BE2C (cell line): ENCODE data around the gene SLC30A9.

ENCODE experiments used
- DNase-seq: peaks from one replicate; pipeline ENCODE4 v3.0.0-alpha.2; 2020
- H3K27me3 ChIP-seq: fragments of 250-450 bp; sonication (Bioruptor Pico); 2 replicates; pipeline ENCODE4 v1.5.1; 2020; ENCODE audit warnings: mild to moderate bottlenecking
- H3K36me3 ChIP-seq: fragments of 250-450 bp; sonication (Bioruptor Pico); 2 replicates; pipeline ENCODE4 v1.5.1; 2020; ENCODE audit warnings: mild to moderate bottlenecking
- H3K4me1 ChIP-seq: fragments of 250-450 bp; sonication (Bioruptor Pico); 2 replicates; pipeline ENCODE4 v1.5.1; 2020
- H3K4me3 ChIP-seq: 2 replicates; pipeline ENCODE4 v1.5.1; 2011; ENCODE audit warnings: low read depth, low read length
- H3K9me3 ChIP-seq: fragments of 250-450 bp; sonication (Bioruptor Pico); 2 replicates; pipeline ENCODE4 v1.5.1; 2020
- TF ChIP-seq, protein P1 (sequence below): IDR thresholded peaks from 2 replicates; pipeline ENCODE4 v1.5.1; 2012; ENCODE audit warnings: mild to moderate bottlenecking, low read depth, low read length

Gene SLC30A9

GRCh38 chr4:41963105-41963504, 27.2 kb upstream of the SLC30A9 start:
- TF ChIP-seq, protein P1, sequence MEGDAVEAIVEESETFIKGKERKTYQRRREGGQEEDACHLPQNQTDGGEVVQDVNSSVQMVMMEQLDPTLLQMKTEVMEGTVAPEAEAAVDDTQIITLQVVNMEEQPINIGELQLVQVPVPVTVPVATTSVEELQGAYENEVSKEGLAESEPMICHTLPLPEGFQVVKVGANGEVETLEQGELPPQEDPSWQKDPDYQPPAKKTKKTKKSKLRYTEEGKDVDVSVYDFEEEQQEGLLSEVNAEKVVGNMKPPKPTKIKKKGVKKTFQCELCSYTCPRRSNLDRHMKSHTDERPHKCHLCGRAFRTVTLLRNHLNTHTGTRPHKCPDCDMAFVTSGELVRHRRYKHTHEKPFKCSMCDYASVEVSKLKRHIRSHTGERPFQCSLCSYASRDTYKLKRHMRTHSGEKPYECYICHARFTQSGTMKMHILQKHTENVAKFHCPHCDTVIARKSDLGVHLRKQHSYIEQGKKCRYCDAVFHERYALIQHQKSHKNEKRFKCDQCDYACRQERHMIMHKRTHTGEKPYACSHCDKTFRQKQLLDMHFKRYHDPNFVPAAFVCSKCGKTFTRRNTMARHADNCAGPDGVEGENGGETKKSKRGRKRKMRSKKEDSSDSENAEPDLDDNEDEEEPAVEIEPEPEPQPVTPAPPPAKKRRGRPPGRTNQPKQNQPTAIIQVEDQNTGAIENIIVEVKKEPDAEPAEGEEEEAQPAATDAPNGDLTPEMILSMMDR, result peak; percentile 42
- Histone ChIP-seq H3K9me3 (no peaks in the 10 kb centered on the region), H3K36me3 (peaks cover 2% of the 10 kb centered on the region), H3K4me3 (no peak overlapping the region), H3K4me1 (no peaks in the 10 kb centered on the region; the same call in 1 of the 2 replicates), H3K27me3 (no peaks in the 10 kb centered on the region)
- DNase-seq, result no peak

GRCh38 chr4:41964401-41964800, 25.9 kb upstream of the SLC30A9 start:
- TF ChIP-seq, protein P1, result no peak
- Histone ChIP-seq H3K4me1 (no peaks in the 10 kb centered on the region; the same call in 1 of the 2 replicates), H3K27me3 (no peaks in the 10 kb centered on the region), H3K4me3 (no peak overlapping the region), H3K36me3 (no peaks in the 10 kb centered on the region), H3K9me3 (no peaks in the 10 kb centered on the region; the same call in 1 of the 2 replicates)
- DNase-seq, result no peak

DNA sequence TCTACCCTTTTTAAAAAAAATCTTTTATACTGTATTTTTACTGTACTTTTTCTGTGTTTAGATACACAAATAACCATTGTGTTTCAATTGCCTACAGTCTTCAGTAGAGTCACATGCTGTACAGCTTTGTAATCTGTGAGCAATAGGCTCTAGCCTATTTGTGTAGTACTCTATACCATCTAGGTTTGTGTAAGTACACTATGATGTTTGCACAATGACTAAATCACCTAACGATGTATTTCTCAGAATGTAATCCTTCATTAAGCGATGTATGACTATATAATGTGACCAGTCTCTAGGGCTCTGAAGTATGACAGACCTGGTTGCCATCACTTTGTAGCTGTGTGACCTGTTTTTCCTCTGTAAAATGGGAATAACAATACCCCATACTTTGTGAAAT, 22.9 kb upstream of the SLC30A9 start:
- H3K4me1 ChIP-seq, result no peaks in the 10 kb centered on the region
- no peaks in the 10 kb centered on the region for H3K36me3 ChIP-seq
- H3K4me3 ChIP-seq, result no peak overlapping the region
- H3K27me3 ChIP-seq, result no peaks in the 10 kb centered on the region
- no peaks in the 10 kb centered on the region; the same call in 1 of the 2 replicates for H3K9me3 ChIP-seq
- TF ChIP-seq, protein P1, result no peak
- no peak for DNase-seq

GRCh38 chr4:41969671-41970070, 20.7 kb upstream of the SLC30A9 start:
- Histone ChIP-seq H3K4me3 (no peak overlapping the region), H3K9me3 (no peaks in the 10 kb centered on the region; the same call in 1 of the 2 replicates), H3K27me3 (no peaks in the 10 kb centered on the region), H3K4me1 (no peaks in the 10 kb centered on the region), H3K36me3 (no peaks in the 10 kb centered on the region)
- TF ChIP-seq, protein P1, result no peak
- DNase-seq, result no peak

DNA sequence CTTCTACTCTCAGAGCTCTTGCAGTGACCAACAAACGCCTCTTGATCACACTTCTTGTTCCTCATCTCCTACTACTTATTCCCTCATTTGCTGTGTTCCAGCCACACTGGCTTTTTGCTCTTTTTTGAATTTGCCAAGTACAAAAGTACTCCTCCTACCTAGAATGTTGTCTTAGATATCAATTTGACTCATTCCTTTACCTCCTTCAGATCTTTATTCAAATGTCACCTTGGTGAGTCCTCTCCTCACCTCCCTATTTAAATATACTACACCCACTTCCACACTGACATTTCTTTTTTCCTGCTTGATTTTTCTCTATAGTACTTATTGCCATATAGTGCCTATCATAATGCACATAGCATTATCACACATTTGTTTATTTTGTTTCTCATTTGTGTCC, 15.0 kb upstream of the SLC30A9 start:
- Histone ChIP-seq H3K9me3 (no peaks in the 10 kb centered on the region), H3K36me3 (no peaks in the 10 kb centered on the region), H3K4me1 (no peaks in the 10 kb centered on the region), H3K4me3 (no peak overlapping the region), H3K27me3 (no peaks in the 10 kb centered on the region)
- no peak for DNase-seq
- TF ChIP-seq, protein P1, result no peak

- Histone ChIP-seq H3K27me3 (no peaks in the 10 kb centered on the region), H3K36me3 (no peaks in the 10 kb centered on the region), H3K4me3 (no peak overlapping the region), H3K4me1 (no peaks in the 10 kb centered on the region), H3K9me3 (no peaks in the 10 kb centered on the region)
- DNase-seq, result no peak
- TF ChIP-seq, protein P1, result no peak
Observed at GRCh38 chr4:41976775-41977516, 13.4 kb upstream of the SLC30A9 start.
